Coronary artery (tissue), 2 donors: ENCODE data around the gene NEURL2.

Experiments used
- DNase-seq: peaks from one replicate; pipeline ENCODE4 v3.0.0-alpha.2; 2017; ENCODE audit warnings: low spot score
- H3K27ac ChIP-seq, 2 donors: fragments of 200-600 bp; sonication (generic); one replicate each; pipeline ENCODE4 v1.5.1; 2016 to 2019
- H3K4me3 ChIP-seq: fragments of 200-600 bp; sonication (generic); 2 replicates; pipeline ENCODE4 v1.5.1; 2016; ENCODE audit warnings: mild to moderate bottlenecking, moderate library complexity
- TF ChIP-seq, protein P1 (sequence below): fragments of 200-600 bp; sonication (generic); IDR thresholded peaks from one replicate; pipeline ENCODE4 v1.5.1; 2019; ENCODE audit warnings: antibody characterized with exemption

NEURL2 gene

DNA sequence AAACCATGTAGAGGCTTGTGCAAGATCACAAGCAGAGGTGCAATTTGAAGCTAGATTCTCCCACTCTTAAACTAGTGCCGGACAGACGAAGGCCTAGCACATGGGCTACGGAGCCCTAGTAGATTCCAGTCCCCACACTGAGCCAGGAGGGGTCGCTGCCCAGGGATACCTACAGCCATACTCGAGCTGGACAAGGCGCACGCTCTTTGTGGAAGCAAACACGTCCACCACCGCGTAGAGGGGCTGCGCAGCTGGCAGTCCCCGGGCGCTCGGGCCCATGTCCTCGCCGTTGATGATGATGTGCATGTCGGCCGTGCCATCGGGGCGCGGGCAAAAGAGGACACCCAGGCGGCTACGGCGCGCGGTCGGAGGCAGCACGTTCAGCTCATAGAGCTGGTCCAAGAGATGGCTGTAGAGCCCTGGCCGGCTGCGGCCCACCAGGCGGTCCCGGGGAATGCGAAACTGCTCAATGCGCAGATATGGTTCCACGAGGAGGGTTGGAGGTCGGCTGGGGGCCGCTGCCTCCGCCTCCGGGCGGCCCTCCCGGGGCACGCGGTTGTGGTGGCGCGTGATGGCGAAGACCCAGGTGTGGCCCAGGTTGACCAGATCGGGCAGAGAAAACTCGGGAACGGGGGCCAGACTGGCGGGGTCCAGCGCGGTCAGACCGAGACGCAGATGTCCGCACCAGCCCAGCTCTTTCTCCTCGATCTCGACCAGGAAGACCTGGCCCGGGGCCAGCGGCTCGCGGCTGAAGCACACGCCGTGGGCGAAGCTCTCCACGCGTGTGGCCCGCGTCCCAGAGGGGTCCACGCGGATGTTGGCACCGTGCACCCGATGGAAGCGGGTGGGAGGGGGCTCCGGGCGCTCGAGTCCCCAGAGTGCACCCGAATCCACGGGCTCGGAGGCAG, 677 bp downstream of the NEURL2 start:
- no peak for DNase-seq
- Histone ChIP-seq H3K4me3 (peak overlapping the region; percentile 95), H3K27ac (peak overlapping the region; percentile 71 to 96)
- TF ChIP-seq, protein P1, sequence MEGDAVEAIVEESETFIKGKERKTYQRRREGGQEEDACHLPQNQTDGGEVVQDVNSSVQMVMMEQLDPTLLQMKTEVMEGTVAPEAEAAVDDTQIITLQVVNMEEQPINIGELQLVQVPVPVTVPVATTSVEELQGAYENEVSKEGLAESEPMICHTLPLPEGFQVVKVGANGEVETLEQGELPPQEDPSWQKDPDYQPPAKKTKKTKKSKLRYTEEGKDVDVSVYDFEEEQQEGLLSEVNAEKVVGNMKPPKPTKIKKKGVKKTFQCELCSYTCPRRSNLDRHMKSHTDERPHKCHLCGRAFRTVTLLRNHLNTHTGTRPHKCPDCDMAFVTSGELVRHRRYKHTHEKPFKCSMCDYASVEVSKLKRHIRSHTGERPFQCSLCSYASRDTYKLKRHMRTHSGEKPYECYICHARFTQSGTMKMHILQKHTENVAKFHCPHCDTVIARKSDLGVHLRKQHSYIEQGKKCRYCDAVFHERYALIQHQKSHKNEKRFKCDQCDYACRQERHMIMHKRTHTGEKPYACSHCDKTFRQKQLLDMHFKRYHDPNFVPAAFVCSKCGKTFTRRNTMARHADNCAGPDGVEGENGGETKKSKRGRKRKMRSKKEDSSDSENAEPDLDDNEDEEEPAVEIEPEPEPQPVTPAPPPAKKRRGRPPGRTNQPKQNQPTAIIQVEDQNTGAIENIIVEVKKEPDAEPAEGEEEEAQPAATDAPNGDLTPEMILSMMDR: peak; percentile 62

DNA sequence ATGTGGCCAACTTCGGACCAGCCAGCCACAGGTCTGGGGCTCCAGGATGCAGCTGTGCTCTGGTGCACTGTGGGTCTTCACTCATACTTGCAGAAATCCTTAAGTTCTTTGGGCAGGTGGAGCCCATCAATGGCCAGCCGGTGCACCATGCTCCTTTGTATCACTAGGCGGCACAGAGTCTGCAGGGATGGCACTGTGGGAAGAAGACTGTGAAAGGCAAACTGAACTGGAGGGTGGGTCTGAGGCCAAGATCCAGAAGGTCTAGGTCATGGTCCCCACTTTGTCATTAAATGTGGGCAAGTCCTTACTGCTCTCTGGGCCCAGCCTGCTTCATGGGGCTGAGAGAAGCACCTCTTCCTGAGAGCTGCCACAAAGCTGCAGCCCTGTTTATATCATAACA, 2.3 kb downstream of the NEURL2 start:
- no peak for DNase-seq
- no peak overlapping the region for H3K4me3 ChIP-seq
- no peak overlapping the region for H3K27ac ChIP-seq
- TF ChIP-seq, protein P1: no peak

DNA sequence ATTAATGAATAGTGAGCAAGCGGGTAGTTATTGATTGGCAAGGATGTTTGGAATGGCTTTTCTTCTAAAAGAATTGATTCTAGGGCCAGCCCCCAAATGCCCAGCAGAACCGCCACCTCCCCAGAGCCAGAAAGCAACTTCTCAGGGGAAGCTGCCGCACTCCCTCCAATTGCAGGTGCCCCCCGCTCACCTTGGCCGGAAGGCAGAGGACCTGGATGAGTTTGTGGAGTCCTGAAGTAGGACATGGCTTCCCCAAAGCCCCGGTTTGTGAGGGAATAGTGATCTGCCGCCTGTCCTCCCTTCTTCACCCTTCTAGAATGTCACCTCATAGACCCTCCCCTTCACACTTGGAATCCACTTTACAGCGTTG, 3.7 kb downstream of the NEURL2 start, which contains the start of gene SPATA25:
Gene SPATA25 (minus strand): TSS at position 277 of the 370 bp plus-strand sequence. CDS start 32 bp downstream, at position 245.
- TF ChIP-seq, protein P1: no peak
- Histone ChIP-seq H3K27ac (no peak within 1 kb of the TSS), H3K4me3 (no peak within 1 kb of the TSS)
- no peak for DNase-seq

DNA sequence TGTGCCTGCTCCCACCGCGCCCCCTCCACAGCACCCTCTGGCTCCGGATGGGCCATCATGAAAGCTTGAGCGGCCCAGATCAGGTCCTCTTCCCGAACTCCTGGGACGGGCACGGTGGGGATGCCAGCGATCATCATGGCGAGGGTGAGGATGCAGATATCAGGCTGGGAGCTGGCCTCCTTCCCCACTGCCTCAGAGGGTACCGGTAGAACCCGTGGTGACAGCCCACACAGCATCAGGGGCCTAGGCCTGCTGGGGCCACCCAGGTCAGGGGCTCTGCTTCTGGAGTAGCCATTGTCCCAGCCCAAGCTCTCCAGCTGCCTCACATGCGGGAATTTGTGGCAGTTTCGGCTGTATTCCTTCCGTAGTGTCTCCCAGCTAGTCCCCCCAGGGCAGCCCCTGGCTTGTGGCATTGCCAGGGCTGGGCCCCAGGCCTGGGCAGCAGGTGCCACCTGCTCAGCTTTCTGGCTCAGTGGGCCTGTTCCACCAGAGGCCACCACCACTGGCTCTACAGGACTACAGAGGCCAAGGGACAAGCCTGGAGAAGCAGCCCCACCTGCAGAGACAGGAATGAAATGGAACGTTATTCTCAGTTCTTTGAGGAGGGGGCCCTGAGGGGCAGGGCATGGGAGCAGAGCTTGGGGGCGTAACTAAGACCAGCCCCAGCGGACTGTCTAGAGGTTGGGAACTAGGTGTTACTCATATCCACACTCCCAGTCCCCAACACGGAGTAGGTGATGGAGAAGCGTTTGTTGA, 4.2 kb downstream of the NEURL2 start:
- no peak overlapping the region for H3K27ac ChIP-seq
- H3K4me3 ChIP-seq: no peak overlapping the region
- DNase-seq: no peak
- TF ChIP-seq, protein P1: no peak

DNA sequence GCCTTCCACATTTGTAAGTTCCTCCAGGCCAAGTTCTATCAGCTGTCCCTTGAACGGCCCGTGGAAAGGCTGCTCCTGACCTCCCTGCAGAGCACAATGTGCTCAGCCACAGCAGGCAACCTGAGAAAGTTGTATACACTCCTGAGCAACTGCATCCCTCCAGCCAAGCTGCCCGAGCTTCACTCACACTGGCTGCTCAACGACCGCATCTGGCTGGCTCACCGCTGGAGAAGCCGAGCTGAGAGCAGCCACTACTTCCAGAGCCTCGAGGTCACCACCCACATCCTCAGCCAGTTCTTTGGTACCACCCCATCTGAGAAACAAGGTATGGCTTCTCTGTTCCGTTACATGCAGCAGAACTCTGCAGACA, 7.9 kb downstream of the NEURL2 start:
- TF ChIP-seq, protein P1: no peak
- no peak for DNase-seq
- Histone ChIP-seq H3K27ac (no peak overlapping the region), H3K4me3 (no peak overlapping the region)

DNA sequence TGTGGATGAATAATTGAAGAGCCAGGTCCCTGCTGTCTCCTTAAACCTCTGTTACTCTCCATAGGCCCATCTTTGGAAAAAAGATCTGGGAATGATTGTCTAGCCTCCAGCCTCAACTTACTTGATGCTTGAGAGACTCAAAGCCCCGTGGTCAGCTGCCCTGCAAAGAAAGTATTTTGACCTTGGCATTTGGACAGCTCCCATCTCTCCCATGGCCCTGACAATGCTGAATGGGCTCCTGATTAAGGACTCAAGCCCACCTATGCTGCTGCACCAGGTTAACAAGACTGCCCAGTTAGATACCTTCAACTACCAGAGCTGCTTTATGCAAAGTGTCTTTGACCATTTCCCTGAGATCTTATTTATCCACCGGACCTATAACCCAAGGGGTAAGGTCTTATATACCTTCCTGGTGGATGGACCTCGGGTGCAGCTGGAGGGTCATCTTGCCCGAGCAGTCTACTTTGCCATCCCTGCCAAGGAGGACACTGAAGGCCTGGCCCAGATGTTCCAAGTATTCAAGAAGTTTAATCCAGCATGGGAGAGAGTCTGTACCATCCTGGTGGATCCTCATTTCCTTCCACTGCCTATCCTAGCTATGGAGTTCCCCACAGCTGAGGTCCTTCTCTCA, 8.4 kb downstream of the NEURL2 start:
- TF ChIP-seq, protein P1: no peak
- no peak for DNase-seq
- H3K4me3 ChIP-seq: no peak overlapping the region
- H3K27ac ChIP-seq: no peak overlapping the region
